GM23338 (cell line): ENCODE data around the gene GRIA1. TPM values are rescaled to one million over a fixed set of nuclear protein-coding genes. Genes with fewer than 3 reads are reported as not detected.

Experiments
- ATAC-seq: fragments of 200-7000 bp; cut with Tn5 transposase; 3 replicates; pipeline ENCODE4 v1.9.1; 2020
- DNase-seq: peaks from one replicate; pipeline ENCODE4 v3.0.0-alpha.2; 2015; ENCODE audit warnings: low spot score
- H2AFZ ChIP-seq: fragments of 200-600 bp; sonication (generic); 2 replicates; pipeline ENCODE4 v1.8.0; 2016; ENCODE audit warnings: antibody characterized with exemption, mild to moderate bottlenecking, moderate library complexity
- H3F3A ChIP-seq: fragments of 200-600 bp; sonication (generic); replicated peaks from 2 replicates; pipeline ENCODE4 v1.8.0; 2017; ENCODE audit warnings: antibody characterized with exemption, mixed run types, low read depth
- H3K27ac ChIP-seq: fragments of 200-600 bp; sonication (generic); 2 replicates; pipeline ENCODE4 v1.6.1; 2016; ENCODE audit warnings: low read depth
- H3K27me3 ChIP-seq: fragments of 200-600 bp; sonication (generic); 2 replicates; pipeline ENCODE4 v1.8.0; 2016; ENCODE audit warnings: mild to moderate bottlenecking, mixed run types, moderate library complexity; ENCODE audit not compliant: insufficient read depth
- H3K36me3 ChIP-seq: fragments of 200-600 bp; sonication (generic); 2 replicates; pipeline ENCODE4 v1.8.0; 2016; ENCODE audit warnings: mild to moderate bottlenecking; ENCODE audit not compliant: insufficient read depth
- H3K4me1 ChIP-seq: fragments of 200-600 bp; sonication (generic); 2 replicates; pipeline ENCODE4 v1.8.0; 2016; ENCODE audit warnings: mild to moderate bottlenecking, moderate library complexity; ENCODE audit not compliant: insufficient read depth
- H3K4me2 ChIP-seq: fragments of 200-600 bp; sonication (generic); 2 replicates; pipeline ENCODE4 v1.7.1; 2017; ENCODE audit warnings: mixed run types
- H3K4me3 ChIP-seq: fragments of 200-600 bp; sonication (generic); 2 replicates; pipeline ENCODE4 v1.6.1; 2016; ENCODE audit warnings: mixed run types
- H3K79me2 ChIP-seq: fragments of 200-600 bp; sonication (generic); replicated peaks from 2 replicates; pipeline ENCODE4 v1.8.0; 2017; ENCODE audit warnings: mild to moderate bottlenecking; ENCODE audit not compliant: insufficient read depth
- H3K9me2 ChIP-seq: fragments of 200-600 bp; sonication (generic); 2 replicates; pipeline ENCODE4 v1.8.0; 2017; ENCODE audit not compliant: insufficient read depth
- H4K20me1 ChIP-seq: fragments of 200-600 bp; sonication (generic); replicated peaks from 2 replicates; pipeline ENCODE4 v1.8.0; 2017; ENCODE audit warnings: mild to moderate bottlenecking; ENCODE audit not compliant: insufficient read depth
- H3K27ac Mint-ChIP-seq: 2 replicates; pipeline ENCODE4 v1.8.0; 2020; ENCODE audit warnings: inconsistent platforms, mild to moderate bottlenecking, moderate library complexity, mixed read lengths
- H3K27me3 Mint-ChIP-seq: 3 replicates; pipeline ENCODE4 v1.8.0; 2022; ENCODE audit warnings: low read depth, mild to moderate bottlenecking, moderate library complexity, mixed read lengths, inconsistent platforms; ENCODE audit not compliant: insufficient read depth, poor library complexity
- H3K36me3 Mint-ChIP-seq: 3 replicates; pipeline ENCODE4 v1.8.0; 2021; ENCODE audit warnings: low read depth, mild to moderate bottlenecking, inconsistent platforms, moderate library complexity, mixed read lengths
- H3K4me1 Mint-ChIP-seq: 3 replicates; pipeline ENCODE4 v1.8.0; 2020; ENCODE audit warnings: mild to moderate bottlenecking, inconsistent platforms, mixed read lengths
- H3K4me3 Mint-ChIP-seq: 3 replicates; pipeline ENCODE4 v1.8.0; 2021; ENCODE audit warnings: moderate library complexity, mild to moderate bottlenecking, inconsistent platforms, mixed read lengths
- H3K9me3 Mint-ChIP-seq: 3 replicates; pipeline ENCODE4 v1.8.0; 2020; ENCODE audit warnings: moderate library complexity, mild to moderate bottlenecking, inconsistent platforms, mixed read lengths
- CREB1 ChIP-seq: fragments of 250-450 bp; sonication (Bioruptor Pico); IDR thresholded peaks from 2 replicates; pipeline ENCODE4 v1.5.0; 2020; ENCODE audit warnings: low read depth, mild to moderate bottlenecking, moderate library complexity
- ETS1 ChIP-seq: IDR thresholded peaks from 2 replicates; pipeline ENCODE4 v1.6.1; 2016; ENCODE audit warnings: antibody characterized with exemption
- EZH2 ChIP-seq: fragments of 200-600 bp; sonication (generic); IDR thresholded peaks from one replicate; pipeline ENCODE4 v1.8.0; 2017; ENCODE audit warnings: antibody characterized with exemption, mild to moderate bottlenecking, low read depth; ENCODE audit not compliant: unreplicated experiment
- EZH2phosphoT487 ChIP-seq: fragments of 200-600 bp; sonication (generic); IDR thresholded peaks from one replicate; pipeline ENCODE4 v1.8.1; 2018; ENCODE audit warnings: antibody characterized with exemption; ENCODE audit not compliant: unreplicated experiment
- JUNB ChIP-seq: IDR thresholded peaks from one replicate; pipeline ENCODE4 v1.6.1; 2016; ENCODE audit warnings: antibody characterized with exemption; ENCODE audit not compliant: unreplicated experiment
- POLR2AphosphoS5 ChIP-seq: IDR thresholded peaks from 2 replicates; pipeline ENCODE4 v1.6.1; 2016; ENCODE audit warnings: antibody characterized with exemption, low read depth
- ZNF331 ChIP-seq: fragments of 250-450 bp; sonication (Bioruptor Pico); IDR thresholded peaks from 2 replicates; pipeline ENCODE4 v1.5.0; 2020; ENCODE audit warnings: low read depth, mild to moderate bottlenecking, moderate library complexity
- polyA plus RNA-seq: library from polyadenylated mRNA; unstranded; fragments of >200 nt; fragmentation: Nextera tagmentation; extraction: Ambion mirVana; gene quantifications from 2 replicates; pipeline ENCODE4 v1.2.1, GENCODE V29; 2016
- total RNA-seq: library from RNA; depleted of rRNA; stranded (reverse); fragments of >200 nt; shearing (Covaris generic); gene quantifications from 2 replicates; pipeline ENCODE4 v1.2.3, GENCODE V29; 2014
- TF ChIP-seq, protein P1 (sequence below): IDR thresholded peaks from one replicate; pipeline ENCODE4 v1.6.1; 2018; ENCODE audit warnings: antibody characterized with exemption; ENCODE audit not compliant: unreplicated experiment
- TF ChIP-seq, protein P2 (sequence below): fragments of 250-450 bp; sonication (Bioruptor Pico); IDR thresholded peaks from 2 replicates; pipeline ENCODE4 v1.5.0; 2020; ENCODE audit warnings: mild to moderate bottlenecking, moderate library complexity

The GRIA1 gene
- total and polyA plus RNA-seq, 2 experiments from 2014 or later = 1.0 to 1.7 TPM

DNA sequence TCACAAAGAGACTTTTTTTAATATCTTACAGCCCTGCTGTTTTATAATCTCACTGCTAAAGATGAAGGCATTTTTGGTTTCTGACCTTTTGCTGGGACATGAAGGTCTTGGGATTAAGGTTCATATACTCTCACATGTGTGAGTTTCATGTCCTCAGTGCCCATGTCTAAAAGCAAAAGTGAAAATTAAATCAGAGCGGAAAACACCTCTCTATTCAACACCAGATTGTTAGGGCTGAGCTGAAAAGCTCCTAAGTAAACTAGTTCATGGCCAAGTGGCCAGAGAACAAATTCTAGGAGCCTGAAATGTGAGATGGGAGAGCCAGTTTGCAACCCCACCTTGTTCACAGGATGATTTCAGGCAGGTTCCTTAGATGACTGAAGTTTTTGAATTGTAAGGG lies 110.9 kb downstream of the GRIA1 start:
- Mint-ChIP-seq H3K36me3 (no peaks in the 10 kb centered on the region), H3K9me3 (no peaks in the 10 kb centered on the region), H3K4me3 (no peak overlapping the region), H3K4me1 (peaks cover 5% of the 10 kb centered on the region), H3K27ac (no peak overlapping the region), H3K27me3 (no peaks in the 10 kb centered on the region)
- Histone ChIP-seq H3K36me3 (no peaks in the 10 kb centered on the region), H4K20me1 (no peaks in the 10 kb centered on the region), H2AFZ (no peak overlapping the region), H3K4me1 (no peaks in the 10 kb centered on the region), H3K4me3 (no peak overlapping the region), H3K79me2 (no peaks in the 10 kb centered on the region), H3K9me2 (no peaks in the 10 kb centered on the region), H3K27me3 (no peaks in the 10 kb centered on the region), H3K4me2 (no peak overlapping the region), H3K27ac (no peak overlapping the region), H3F3A (no peaks in the 10 kb centered on the region)
- ATAC-seq (no peak), DNase-seq (no peak)
- TF ChIP-seq ETS1 = no peak
- no peak for TF ChIP-seq ZNF331 (CRISPR knock-in tag)
- TF ChIP-seq EZH2phosphoT487 = no peak

DNA sequence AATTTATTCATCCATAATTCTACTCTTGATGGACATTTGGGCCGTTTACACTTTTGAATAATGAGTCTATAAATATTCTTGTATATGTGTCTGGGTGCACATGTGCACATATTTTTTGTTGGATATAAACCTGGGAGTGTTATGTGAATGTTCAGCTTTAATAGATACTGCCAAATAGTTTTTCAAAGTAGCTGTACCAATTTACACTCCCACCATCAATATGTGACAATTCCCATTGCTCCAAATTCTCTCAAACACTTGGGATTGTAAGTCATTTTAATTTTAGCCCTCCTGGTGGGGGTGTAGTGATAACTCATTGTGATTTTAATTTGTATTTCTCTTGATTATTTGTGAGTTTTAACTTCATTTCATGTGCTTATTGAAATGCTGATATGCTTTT lies 114.9 kb downstream of the GRIA1 start:
- H3K79me2 ChIP-seq = no peaks in the 10 kb centered on the region
- H3K27ac Mint-ChIP-seq = no peak overlapping the region
- H3K27me3 Mint-ChIP-seq = no peaks in the 10 kb centered on the region
- no peaks in the 10 kb centered on the region for H3K36me3 Mint-ChIP-seq
- H3K36me3 ChIP-seq = no peaks in the 10 kb centered on the region
- DNase-seq = no peak
- no peak for ATAC-seq
- no peaks in the 10 kb centered on the region for H3K9me2 ChIP-seq
- peaks cover 5% of the 10 kb centered on the region for H3K4me1 Mint-ChIP-seq
- no peaks in the 10 kb centered on the region for H3K9me3 Mint-ChIP-seq
- no peaks in the 10 kb centered on the region for H3K4me1 ChIP-seq
- no peak overlapping the region for H3K4me3 ChIP-seq
- H3K27me3 ChIP-seq = no peaks in the 10 kb centered on the region
- H3K27ac ChIP-seq = no peak overlapping the region
- no peak overlapping the region for H3K4me3 Mint-ChIP-seq
- H2AFZ ChIP-seq = no peak overlapping the region
- H4K20me1 ChIP-seq = no peaks in the 10 kb centered on the region
- H3K4me2 ChIP-seq = no peak overlapping the region
- no peaks in the 10 kb centered on the region for H3F3A ChIP-seq
- TF ChIP-seq, protein P1, sequence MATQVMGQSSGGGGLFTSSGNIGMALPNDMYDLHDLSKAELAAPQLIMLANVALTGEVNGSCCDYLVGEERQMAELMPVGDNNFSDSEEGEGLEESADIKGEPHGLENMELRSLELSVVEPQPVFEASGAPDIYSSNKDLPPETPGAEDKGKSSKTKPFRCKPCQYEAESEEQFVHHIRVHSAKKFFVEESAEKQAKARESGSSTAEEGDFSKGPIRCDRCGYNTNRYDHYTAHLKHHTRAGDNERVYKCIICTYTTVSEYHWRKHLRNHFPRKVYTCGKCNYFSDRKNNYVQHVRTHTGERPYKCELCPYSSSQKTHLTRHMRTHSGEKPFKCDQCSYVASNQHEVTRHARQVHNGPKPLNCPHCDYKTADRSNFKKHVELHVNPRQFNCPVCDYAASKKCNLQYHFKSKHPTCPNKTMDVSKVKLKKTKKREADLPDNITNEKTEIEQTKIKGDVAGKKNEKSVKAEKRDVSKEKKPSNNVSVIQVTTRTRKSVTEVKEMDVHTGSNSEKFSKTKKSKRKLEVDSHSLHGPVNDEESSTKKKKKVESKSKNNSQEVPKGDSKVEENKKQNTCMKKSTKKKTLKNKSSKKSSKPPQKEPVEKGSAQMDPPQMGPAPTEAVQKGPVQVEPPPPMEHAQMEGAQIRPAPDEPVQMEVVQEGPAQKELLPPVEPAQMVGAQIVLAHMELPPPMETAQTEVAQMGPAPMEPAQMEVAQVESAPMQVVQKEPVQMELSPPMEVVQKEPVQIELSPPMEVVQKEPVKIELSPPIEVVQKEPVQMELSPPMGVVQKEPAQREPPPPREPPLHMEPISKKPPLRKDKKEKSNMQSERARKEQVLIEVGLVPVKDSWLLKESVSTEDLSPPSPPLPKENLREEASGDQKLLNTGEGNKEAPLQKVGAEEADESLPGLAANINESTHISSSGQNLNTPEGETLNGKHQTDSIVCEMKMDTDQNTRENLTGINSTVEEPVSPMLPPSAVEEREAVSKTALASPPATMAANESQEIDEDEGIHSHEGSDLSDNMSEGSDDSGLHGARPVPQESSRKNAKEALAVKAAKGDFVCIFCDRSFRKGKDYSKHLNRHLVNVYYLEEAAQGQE = no peak
- TF ChIP-seq, protein P2, sequence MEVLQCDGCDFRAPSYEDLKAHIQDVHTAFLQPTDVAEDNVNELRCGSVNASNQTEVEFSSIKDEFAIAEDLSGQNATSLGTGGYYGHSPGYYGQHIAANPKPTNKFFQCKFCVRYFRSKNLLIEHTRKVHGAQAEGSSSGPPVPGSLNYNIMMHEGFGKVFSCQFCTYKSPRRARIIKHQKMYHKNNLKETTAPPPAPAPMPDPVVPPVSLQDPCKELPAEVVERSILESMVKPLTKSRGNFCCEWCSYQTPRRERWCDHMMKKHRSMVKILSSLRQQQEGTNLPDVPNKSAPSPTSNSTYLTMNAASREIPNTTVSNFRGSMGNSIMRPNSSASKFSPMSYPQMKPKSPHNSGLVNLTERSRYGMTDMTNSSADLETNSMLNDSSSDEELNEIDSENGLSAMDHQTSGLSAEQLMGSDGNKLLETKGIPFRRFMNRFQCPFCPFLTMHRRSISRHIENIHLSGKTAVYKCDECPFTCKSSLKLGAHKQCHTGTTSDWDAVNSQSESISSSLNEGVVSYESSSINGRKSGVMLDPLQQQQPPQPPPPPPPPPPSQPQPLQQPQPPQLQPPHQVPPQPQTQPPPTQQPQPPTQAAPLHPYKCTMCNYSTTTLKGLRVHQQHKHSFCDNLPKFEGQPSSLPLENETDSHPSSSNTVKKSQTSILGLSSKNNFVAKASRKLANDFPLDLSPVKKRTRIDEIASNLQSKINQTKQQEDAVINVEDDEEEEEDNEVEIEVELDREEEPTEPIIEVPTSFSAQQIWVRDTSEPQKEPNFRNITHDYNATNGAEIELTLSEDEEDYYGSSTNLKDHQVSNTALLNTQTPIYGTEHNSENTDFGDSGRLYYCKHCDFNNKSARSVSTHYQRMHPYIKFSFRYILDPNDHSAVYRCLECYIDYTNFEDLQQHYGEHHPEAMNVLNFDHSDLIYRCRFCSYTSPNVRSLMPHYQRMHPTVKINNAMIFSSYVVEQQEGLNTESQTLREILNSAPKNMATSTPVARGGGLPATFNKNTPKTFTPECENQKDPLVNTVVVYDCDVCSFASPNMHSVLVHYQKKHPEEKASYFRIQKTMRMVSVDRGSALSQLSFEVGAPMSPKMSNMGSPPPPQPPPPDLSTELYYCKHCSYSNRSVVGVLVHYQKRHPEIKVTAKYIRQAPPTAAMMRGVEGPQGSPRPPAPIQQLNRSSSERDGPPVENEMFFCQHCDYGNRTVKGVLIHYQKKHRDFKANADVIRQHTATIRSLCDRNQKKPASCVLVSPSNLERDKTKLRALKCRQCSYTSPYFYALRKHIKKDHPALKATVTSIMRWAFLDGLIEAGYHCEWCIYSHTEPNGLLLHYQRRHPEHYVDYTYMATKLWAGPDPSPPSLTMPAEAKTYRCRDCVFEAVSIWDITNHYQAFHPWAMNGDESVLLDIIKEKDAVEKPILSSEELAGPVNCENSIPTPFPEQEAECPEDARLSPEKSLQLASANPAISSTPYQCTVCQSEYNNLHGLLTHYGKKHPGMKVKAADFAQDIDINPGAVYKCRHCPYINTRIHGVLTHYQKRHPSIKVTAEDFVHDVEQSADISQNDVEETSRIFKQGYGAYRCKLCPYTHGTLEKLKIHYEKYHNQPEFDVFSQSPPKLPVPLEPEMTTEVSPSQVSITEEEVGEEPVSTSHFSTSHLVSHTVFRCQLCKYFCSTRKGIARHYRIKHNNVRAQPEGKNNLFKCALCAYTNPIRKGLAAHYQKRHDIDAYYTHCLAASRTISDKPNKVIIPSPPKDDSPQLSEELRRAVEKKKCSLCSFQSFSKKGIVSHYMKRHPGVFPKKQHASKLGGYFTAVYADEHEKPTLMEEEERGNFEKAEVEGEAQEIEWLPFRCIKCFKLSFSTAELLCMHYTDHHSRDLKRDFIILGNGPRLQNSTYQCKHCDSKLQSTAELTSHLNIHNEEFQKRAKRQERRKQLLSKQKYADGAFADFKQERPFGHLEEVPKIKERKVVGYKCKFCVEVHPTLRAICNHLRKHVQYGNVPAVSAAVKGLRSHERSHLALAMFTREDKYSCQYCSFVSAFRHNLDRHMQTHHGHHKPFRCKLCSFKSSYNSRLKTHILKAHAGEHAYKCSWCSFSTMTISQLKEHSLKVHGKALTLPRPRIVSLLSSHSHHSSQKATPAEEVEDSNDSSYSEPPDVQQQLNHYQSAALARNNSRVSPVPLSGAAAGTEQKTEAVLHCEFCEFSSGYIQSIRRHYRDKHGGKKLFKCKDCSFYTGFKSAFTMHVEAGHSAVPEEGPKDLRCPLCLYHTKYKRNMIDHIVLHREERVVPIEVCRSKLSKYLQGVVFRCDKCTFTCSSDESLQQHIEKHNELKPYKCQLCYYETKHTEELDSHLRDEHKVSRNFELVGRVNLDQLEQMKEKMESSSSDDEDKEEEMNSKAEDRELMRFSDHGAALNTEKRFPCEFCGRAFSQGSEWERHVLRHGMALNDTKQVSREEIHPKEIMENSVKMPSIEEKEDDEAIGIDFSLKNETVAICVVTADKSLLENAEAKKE (CRISPR knock-in tag) = no peak
- TF ChIP-seq POLR2AphosphoS5 (no peak), CREB1 (CRISPR knock-in tag) (no peak), EZH2 (no peak), ETS1 (no peak), JUNB (no peak), ZNF331 (CRISPR knock-in tag) (no peak)
